Activated CD4-positive, alpha-beta memory T cell treated with anti-CD3 and anti-CD28 coated beads, Interleukin-2, amount 10 ng/mL, durations not matched to agents 7 days and 5 days (primary cell): Measurements from ENCODE around the gene C2orf49. TPM values are rescaled to one million over a fixed set of nuclear protein-coding genes. Genes with fewer than 3 reads are reported as not detected.

Source experiments
- CTCF ChIA-PET: fragments of 350-600 bp; sonication (Branson Sonifier 250); formaldehyde crosslinking; loops from one replicate; lab custom pipeline; 2021; ENCODE audit warnings: antibody characterized with exemption, inconsistent platforms; lab: Charles Lee
- POLR2A ChIA-PET: fragments of 350-600 bp; sonication (Branson Sonifier 250); formaldehyde crosslinking; loops from one replicate; lab custom pipeline; 2021; ENCODE audit warnings: antibody characterized with exemption; lab: Charles Lee
- DNase-seq: peaks from one replicate; pipeline ENCODE4 v3.0.0-alpha.2; 2020
- H3K27ac Mint-ChIP-seq: one replicate; pipeline ENCODE4 v1.8.0; 2021; ENCODE audit warnings: mild to moderate bottlenecking, mixed read lengths
- H3K27me3 Mint-ChIP-seq: one replicate; pipeline ENCODE4 v1.8.0; 2021; ENCODE audit warnings: mixed read lengths
- H3K36me3 Mint-ChIP-seq: one replicate; pipeline ENCODE4 v1.8.0; 2021; ENCODE audit warnings: low read depth, mixed read lengths
- H3K4me1 Mint-ChIP-seq: one replicate; pipeline ENCODE4 v1.8.0; 2021; ENCODE audit warnings: mixed read lengths
- H3K4me3 Mint-ChIP-seq: one replicate; pipeline ENCODE4 v1.8.0; 2021; ENCODE audit warnings: mild to moderate bottlenecking, mixed read lengths
- H3K9me3 Mint-ChIP-seq: one replicate; pipeline ENCODE4 v1.8.0; 2021; ENCODE audit warnings: mixed read lengths
- total RNA-seq, 2 experiments: library from RNA; stranded (reverse); gene quantifications; one replicate each; pipeline ENCODE4 v1.2.3, GENCODE V29; 2021

C2orf49 gene
- 10 to 100 TPM; 22.0 to 23.5 TPM for total RNA-seq

DNA sequence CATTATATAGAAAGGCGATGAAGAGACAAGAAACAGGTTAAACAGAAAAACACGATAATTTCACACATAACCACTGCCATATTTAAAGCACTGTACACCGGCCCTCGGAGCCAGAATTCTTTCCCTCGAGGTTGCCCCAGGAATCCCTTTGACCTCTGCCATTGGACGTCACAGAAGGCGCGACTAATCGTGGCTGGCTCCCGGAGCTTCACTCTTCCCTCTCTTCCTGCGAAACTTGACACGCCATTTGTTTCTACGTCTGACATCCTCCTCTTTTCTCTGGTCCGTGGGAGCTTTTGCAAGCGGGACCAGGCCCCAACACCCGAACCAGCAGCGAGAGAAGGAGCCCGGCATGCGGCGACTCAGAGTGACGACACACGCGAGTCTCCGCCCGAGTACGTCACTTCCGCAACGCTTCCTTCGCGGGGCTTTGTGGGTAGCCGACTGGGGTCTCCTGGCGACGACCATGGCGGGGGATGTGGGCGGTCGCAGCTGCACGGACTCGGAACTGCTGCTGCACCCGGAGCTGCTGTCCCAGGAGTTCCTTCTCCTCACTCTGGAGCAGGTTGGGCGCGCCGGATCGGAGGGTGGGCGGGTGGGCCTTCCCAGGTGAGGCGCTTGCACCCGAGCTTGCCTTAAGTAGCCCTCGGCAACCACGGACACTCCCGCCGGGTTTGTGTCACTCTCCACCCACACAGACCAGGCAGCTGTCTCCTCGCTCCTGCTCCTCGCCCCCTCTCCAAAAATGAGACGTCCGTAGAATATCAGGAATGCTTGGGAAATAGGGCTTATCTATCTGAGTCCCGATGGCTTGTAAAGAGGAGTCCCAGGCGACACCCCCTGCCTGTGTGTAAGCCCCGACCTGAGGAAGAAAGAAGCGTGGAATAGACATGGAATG is at the start of gene C2orf49:
Gene C2orf49, plus strand, starts transcription at position 419 of the 898 bp plus-strand sequence. Its CDS starts 48 bp downstream, at position 467.
- no peaks in the 10 kb centered on the region for H3K9me3 Mint-ChIP-seq
- peaks cover 42% of the 10 kb centered on the region for H3K4me1 Mint-ChIP-seq
- peaks cover 33% of the 10 kb centered on the region for H3K36me3 Mint-ChIP-seq
- no peaks in the 10 kb centered on the region for H3K27me3 Mint-ChIP-seq
- ChIA-PET CTCF (interaction anchor here (1.4 kb wide), 1 partner anchor 24 kb away, joined by 3 read pairs; no protein-coding TSS in a partner anchor), POLR2A (interaction anchor here (0.6 to 3.5 kb wide), 4 partner anchors 9 to 756 kb away, joined by 3 to 18 read pairs (median 3); no protein-coding TSS in a partner anchor)
- DNase-seq: peak; percentile 89
- peak within 1 kb of the TSS; percentile 87 for H3K4me3 Mint-ChIP-seq
- H3K27ac Mint-ChIP-seq: peak within 1 kb of the TSS; percentile 95

DNA sequence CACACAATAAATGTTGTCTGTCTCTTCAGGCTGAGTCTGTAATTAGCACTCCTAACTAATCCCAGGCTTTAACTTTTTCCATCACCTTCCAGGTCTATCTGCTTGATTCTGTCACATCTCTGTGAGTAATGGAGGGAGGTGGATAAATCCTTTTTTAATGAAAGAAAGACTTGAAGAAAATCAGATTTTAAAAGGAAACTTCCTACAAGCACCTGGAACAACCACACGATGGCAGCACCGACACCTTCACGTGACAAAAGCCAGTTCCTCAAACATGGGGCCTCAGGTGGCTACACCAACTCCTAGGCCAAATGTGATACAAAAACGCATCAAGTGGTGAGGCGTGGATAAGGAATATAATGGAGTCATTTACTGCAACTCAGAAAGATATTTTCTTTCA is 49.6 kb upstream of the C2orf49 start:
- Mint-ChIP-seq H3K4me3 (no peak overlapping the region), H3K36me3 (peaks cover 16% of the 10 kb centered on the region)
- CTCF ChIA-PET: interaction anchor here (0.7 to 1.1 kb wide), 9 partner anchors 8 to 253 kb away, joined by 3 to 4 read pairs (median 3); no protein-coding TSS in a partner anchor

DNA sequence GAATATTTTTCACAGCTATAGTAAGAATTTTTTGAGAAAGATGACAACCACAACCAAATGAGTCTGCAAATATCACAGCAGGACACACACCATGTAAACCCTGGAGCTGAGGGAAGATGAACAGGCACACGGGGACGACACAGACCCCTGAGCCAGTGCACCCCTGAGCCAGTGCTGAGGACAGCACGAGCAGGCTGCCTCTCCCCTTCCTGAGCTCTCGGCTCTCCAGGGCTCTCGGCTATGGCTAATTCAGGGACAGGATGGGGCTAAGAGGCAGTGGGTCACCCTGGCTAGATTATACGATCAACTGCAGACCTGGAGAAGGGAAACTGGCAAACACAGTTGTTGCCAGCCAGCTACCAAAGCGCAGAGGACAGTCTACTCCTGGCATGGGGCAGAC is 49.2 kb upstream of the C2orf49 start:
- ChIA-PET POLR2A (no interaction called here), CTCF (interaction anchor here (0.7 to 1.1 kb wide), 9 partner anchors 9 to 253 kb away, joined by 3 to 4 read pairs (median 3); no protein-coding TSS in a partner anchor)
- peaks cover 16% of the 10 kb centered on the region for H3K36me3 Mint-ChIP-seq
- H3K4me1 Mint-ChIP-seq: peaks cover 3% of the 10 kb centered on the region
- H3K4me3 Mint-ChIP-seq: no peak overlapping the region
- no peak for DNase-seq
- H3K27me3 Mint-ChIP-seq: no peaks in the 10 kb centered on the region
- no peak overlapping the region for H3K27ac Mint-ChIP-seq
- no peaks in the 10 kb centered on the region for H3K9me3 Mint-ChIP-seq

More for the DNA sequence above, 49.6 kb upstream of the C2orf49 start:
- POLR2A ChIA-PET: no interaction called here
- Mint-ChIP-seq H3K9me3 (no peaks in the 10 kb centered on the region), H3K4me1 (peaks cover 3% of the 10 kb centered on the region), H3K27me3 (no peaks in the 10 kb centered on the region), H3K27ac (no peak overlapping the region)
- DNase-seq: peak; percentile 41

DNA sequence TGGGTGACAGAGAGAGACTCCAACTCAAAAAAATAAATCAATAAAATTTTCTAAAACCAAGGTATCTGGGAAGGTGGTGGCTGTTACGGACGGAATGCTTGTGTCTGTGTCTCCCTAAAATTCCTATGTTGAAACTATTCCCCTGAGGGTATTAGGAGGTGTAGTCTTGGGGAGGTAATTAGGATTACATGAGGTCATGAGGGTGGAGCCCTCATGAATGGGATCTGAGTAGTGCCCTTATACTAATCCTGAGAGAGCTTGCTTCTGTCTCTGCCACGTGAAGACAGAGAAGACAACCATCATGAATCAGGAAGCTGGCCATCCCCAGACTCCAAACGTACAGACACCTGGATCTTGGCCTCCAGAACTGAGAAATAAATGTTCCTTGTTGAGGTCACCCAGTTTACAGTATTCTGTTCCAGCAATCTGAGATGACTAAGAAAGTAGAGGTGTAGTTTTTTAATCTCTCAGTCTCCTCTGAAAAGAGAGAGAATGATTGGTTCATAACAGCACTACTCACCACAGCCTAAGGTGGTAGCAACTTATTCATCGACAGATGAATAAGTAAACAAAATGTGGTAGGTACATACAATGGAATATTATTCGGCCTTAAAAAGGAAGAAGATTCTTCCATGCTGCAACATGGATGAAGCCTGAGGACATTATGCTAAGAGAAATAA is 46.2 kb upstream of the C2orf49 start:
- ChIA-PET CTCF (no interaction called here), POLR2A (no interaction called here)
- H3K36me3 Mint-ChIP-seq: peaks cover 27% of the 10 kb centered on the region

DNA sequence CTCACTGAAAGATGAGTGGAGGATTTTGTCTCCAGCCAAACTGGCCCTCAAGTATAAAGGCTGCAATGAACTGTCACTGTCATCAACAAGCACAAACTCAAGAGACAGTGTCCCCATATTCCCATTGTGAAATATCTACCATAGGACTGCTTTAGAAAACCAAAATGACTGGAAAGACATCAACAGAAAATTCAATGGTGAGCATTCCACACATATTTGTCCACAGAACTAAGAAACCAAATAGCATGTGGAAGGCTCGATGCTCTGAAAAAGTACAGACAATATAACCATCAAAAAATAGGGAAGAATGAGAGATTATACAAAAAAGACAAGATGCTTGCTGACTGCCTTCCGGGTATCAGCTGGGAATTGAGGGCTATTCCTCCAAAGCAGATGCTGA is 45.4 kb upstream of the C2orf49 start:
- H3K27ac Mint-ChIP-seq: no peak overlapping the region
- POLR2A ChIA-PET: no interaction called here
- no peak for DNase-seq

More for the DNA sequence above, 46.2 kb upstream of the C2orf49 start:
- DNase-seq: no peak
- no peaks in the 10 kb centered on the region for H3K27me3 Mint-ChIP-seq
- no peak overlapping the region for H3K27ac Mint-ChIP-seq
- H3K4me1 Mint-ChIP-seq: peaks cover 3% of the 10 kb centered on the region
- H3K4me3 Mint-ChIP-seq: no peak overlapping the region
- no peaks in the 10 kb centered on the region for H3K9me3 Mint-ChIP-seq

DNA sequence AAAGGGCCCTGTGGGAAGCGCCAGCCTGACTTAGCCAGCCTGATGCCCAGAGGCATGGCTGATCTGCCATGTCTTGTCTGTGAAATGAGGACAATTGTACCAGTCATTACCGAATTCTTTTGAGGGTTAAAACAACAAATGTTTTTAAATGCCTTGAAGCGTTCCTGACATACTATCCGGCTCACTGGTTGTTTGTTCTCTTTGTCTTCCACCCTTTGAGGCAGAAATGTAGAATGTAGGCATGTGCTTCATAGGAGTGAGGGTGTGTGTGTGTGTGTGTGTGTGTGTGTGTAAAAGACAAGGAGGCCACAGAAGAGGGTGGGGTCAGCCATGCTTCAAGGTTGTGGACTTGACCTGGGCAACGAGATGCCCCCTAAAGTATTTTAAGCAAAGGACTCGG is 43.3 kb upstream of the C2orf49 start:
- POLR2A ChIA-PET: interaction anchor here (1.0 kb wide), 1 partner anchor 36 kb away, joined by 4 read pairs; no protein-coding TSS in a partner anchor
- no peaks in the 10 kb centered on the region for H3K27me3 Mint-ChIP-seq
- H3K9me3 Mint-ChIP-seq: no peaks in the 10 kb centered on the region
- no peak overlapping the region for H3K27ac Mint-ChIP-seq
- no peaks in the 10 kb centered on the region for H3K4me1 Mint-ChIP-seq
- H3K4me3 Mint-ChIP-seq: no peak overlapping the region
- CTCF ChIA-PET: interaction anchor here (0.8 to 1.3 kb wide), 5 partner anchors 8 to 179 kb away, joined by 3 to 5 read pairs (median 3); no protein-coding TSS in a partner anchor
- H3K36me3 Mint-ChIP-seq: peaks cover 40% of the 10 kb centered on the region
- DNase-seq: no peak

More for the DNA sequence above, 45.4 kb upstream of the C2orf49 start:
- Mint-ChIP-seq H3K4me3 (no peak overlapping the region), H3K9me3 (no peaks in the 10 kb centered on the region), H3K4me1 (peaks cover 3% of the 10 kb centered on the region), H3K36me3 (peaks cover 29% of the 10 kb centered on the region), H3K27me3 (no peaks in the 10 kb centered on the region)
- CTCF ChIA-PET: interaction anchor here (0.6 to 1.0 kb wide), 2 partner anchors 229 to 1785 kb away, joined by 3 to 5 read pairs; no protein-coding TSS in a partner anchor

DNA sequence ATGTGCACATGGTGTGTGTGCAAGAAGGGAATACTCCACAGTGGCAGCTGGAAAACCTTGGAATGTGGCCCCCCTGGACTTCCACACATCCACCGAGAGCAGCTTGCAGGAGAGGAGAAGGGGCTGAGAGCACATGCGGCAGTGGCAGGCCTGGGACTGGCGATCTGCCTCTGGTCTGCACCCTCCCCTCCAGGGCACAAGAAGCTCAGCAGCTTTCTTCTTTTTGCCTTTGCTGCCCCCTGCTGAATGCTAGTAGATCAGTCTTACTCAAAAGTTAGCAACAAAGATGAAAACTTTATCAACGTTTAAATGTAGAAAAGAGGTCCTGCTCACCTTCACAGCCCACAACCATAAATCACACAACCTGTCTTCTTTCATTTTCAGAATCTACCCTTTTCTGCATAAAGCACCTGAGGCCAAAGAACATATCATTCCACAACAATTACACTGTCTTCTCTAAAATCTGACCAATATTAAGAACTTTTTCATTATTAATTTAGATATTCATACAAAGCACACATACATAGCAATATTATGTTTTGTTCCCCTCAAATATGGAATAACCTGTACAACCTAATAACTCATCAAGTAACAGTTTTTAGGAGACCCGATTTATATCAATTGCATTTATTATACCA is 42.4 kb upstream of the C2orf49 start:
- ChIA-PET POLR2A (no interaction called here), CTCF (interaction anchor here (0.7 to 1.3 kb wide), 7 partner anchors 11 to 180 kb away, joined by 3 to 5 read pairs (median 3); no protein-coding TSS in a partner anchor)
- DNase-seq: peak; percentile 38
- Mint-ChIP-seq H3K4me3 (no peak overlapping the region), H3K27me3 (no peaks in the 10 kb centered on the region), H3K27ac (no peak overlapping the region), H3K9me3 (no peaks in the 10 kb centered on the region), H3K4me1 (no peaks in the 10 kb centered on the region), H3K36me3 (peaks cover 40% of the 10 kb centered on the region)

DNA sequence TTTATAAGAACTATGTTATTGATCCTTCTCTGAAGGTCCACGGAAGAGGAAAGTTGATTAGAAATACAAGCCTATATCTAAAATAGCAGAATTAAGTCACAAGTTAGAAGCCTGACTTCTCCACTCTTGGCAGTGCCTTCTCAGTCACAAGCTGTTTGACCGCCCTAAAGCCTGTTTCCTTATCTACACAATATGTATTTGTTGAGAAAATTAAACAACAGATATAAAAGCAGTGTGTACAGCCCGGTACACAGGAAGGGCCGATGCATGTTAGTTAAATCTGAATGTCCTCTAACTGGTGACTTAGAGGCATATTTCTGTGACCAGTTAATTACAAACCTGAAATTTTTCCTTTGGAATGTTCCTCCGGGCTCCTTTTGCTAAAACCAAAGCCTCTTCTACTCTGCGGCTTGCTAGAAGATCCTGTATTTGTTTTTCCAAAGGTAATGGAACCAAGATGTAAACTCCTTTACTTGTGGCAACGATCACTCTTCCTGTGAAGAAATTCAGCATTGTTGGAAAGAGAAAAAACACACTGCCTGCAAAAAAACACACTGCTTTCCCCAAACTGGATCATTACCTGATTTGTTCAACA is 41.2 kb upstream of the C2orf49 start:
- no peaks in the 10 kb centered on the region for H3K27me3 Mint-ChIP-seq
- ChIA-PET POLR2A (no interaction called here), CTCF (interaction anchor here (0.7 to 1.2 kb wide), 2 partner anchors 14 to 226 kb away, joined by 3 to 5 read pairs; no protein-coding TSS in a partner anchor)
- no peak overlapping the region for H3K27ac Mint-ChIP-seq
- peaks cover 37% of the 10 kb centered on the region for H3K36me3 Mint-ChIP-seq
- H3K4me3 Mint-ChIP-seq: no peak overlapping the region
- H3K9me3 Mint-ChIP-seq: no peaks in the 10 kb centered on the region
- H3K4me1 Mint-ChIP-seq: peaks cover 2% of the 10 kb centered on the region
- DNase-seq: no peak

DNA sequence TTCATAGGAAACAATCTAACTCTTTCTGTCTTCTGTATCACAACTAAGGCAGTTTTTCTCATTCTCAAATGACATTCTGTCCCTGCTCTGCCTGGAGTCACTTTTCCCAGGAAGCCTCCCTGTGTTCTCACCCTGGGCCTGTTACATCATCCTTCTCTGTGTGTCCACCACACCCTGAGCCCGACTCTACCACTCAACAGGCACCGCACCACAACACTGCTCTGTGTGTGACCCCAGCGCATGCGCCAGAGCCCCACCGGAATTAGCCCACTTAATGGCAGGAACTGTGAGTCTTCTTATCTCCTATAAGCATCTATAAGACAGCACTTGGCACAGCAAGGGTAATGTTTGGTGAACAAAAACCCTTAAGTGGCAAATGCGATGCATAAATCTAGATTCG is 40.1 kb upstream of the C2orf49 start:
- H3K4me1 Mint-ChIP-seq: peaks cover 13% of the 10 kb centered on the region
- H3K9me3 Mint-ChIP-seq: no peaks in the 10 kb centered on the region
- CTCF ChIA-PET: interaction anchor here (0.9 kb wide), 1 partner anchor 9 kb away, joined by 3 read pairs; no protein-coding TSS in a partner anchor
- peaks cover 32% of the 10 kb centered on the region for H3K36me3 Mint-ChIP-seq
- no peak for DNase-seq
- no peak overlapping the region for H3K4me3 Mint-ChIP-seq
- H3K27ac Mint-ChIP-seq: no peak overlapping the region
- H3K27me3 Mint-ChIP-seq: no peaks in the 10 kb centered on the region
- POLR2A ChIA-PET: no interaction called here

DNA sequence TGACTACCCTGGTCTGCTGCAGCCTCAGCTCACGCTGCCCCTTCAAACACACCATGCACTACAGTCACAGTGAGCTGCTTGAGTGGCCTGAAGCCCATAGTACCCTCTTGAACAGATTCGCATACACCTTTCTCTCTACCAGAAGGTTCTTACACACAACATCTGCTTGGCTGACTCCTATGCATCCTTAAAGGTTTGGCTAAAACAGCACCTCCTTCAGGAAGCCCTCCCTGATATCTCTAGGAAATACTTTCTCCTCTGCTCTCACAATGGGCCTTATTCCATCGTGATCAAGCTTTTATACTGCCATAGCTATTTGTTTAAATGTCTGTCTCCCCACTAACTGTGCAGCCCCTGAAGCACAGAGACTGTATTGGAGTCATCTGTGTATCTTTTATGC is 39.3 kb upstream of the C2orf49 start:
- no peaks in the 10 kb centered on the region for H3K27me3 Mint-ChIP-seq
- peaks cover 18% of the 10 kb centered on the region for H3K4me1 Mint-ChIP-seq
- H3K36me3 Mint-ChIP-seq: peaks cover 32% of the 10 kb centered on the region
- CTCF ChIA-PET: interaction anchor here (0.9 kb wide), 1 partner anchor 10 kb away, joined by 3 read pairs; no protein-coding TSS in a partner anchor
- POLR2A ChIA-PET: no interaction called here
- no peak overlapping the region for H3K27ac Mint-ChIP-seq
- no peaks in the 10 kb centered on the region for H3K9me3 Mint-ChIP-seq
- no peak overlapping the region for H3K4me3 Mint-ChIP-seq
- no peak for DNase-seq

DNA sequence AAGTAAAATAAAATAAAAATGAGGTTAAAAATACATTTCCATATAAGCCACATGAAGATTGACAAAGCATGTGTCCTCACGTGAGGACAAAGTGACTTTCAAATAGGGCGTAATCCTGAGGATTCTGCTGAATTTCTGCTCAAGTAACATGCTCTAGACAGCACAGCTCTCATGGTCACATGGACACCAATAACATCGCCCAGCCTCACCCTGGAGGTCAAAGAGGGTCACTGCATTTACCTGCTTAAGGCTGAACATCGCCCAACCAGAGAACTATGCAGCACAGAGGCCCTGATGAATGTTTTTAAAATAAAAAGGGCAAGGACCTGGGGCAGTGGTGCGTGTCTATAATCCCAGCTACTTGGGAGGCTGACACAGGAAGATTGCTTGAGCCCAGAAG is 38.0 kb upstream of the C2orf49 start:
- DNase-seq: no peak
- ChIA-PET POLR2A (no interaction called here), CTCF (interaction anchor here (0.6 kb wide), 1 partner anchor 118 kb away, joined by 3 read pairs; no protein-coding TSS in a partner anchor)
- no peak overlapping the region for H3K27ac Mint-ChIP-seq
- H3K27me3 Mint-ChIP-seq: no peaks in the 10 kb centered on the region
- H3K4me1 Mint-ChIP-seq: peaks cover 24% of the 10 kb centered on the region
- H3K36me3 Mint-ChIP-seq: peaks cover 32% of the 10 kb centered on the region
- H3K9me3 Mint-ChIP-seq: no peaks in the 10 kb centered on the region
- H3K4me3 Mint-ChIP-seq: no peak overlapping the region

DNA sequence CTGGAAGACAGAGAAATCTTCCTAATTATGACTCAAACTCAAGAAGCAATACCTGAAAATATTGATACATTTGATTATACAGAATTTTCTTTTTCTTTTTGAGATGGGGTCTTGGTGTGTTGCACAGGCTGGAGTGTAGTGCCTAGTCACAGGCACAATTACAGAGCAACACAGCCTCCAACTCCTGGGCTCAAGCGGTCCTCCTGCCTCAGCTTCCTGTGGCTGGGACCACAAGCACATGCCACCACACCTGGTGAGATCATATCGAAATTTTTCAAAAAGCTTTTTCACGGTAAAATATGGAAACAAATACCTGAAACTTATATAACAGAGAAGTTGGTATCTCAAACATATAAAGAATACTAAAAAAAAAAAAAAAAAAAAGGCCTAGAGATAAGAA is 35.7 kb upstream of the C2orf49 start:
- CTCF ChIA-PET: interaction anchor here (0.7 to 1.8 kb wide), 3 partner anchors 8 to 823 kb away, joined by 3 to 4 read pairs (median 4); no protein-coding TSS in a partner anchor
- Mint-ChIP-seq H3K36me3 (peaks cover 25% of the 10 kb centered on the region), H3K27ac (no peak overlapping the region), H3K9me3 (no peaks in the 10 kb centered on the region), H3K27me3 (no peaks in the 10 kb centered on the region), H3K4me3 (no peak overlapping the region), H3K4me1 (peaks cover 24% of the 10 kb centered on the region)
- peak; percentile 42 for DNase-seq
- POLR2A ChIA-PET: interaction anchor here (0.6 to 1.9 kb wide), 2 partner anchors 27 to 264 kb away, joined by 3 to 5 read pairs; partner anchors contain the start of gene MRPS9
